ENCODE data around the gene GCC2. TPM values are rescaled to one million over a fixed set of nuclear protein-coding genes. Genes with fewer than 3 reads are reported as not detected.
A peak's percentile ranks its signal among the peaks of the same experiment; 100 is the strongest.

The GCC2 gene
- total RNA-seq, 3 donors from 2014 or later (not counting 1 experiment from before 2014, with no cell fraction given), result 84.8 to 110 (median 89.6) TPM

DNA sequence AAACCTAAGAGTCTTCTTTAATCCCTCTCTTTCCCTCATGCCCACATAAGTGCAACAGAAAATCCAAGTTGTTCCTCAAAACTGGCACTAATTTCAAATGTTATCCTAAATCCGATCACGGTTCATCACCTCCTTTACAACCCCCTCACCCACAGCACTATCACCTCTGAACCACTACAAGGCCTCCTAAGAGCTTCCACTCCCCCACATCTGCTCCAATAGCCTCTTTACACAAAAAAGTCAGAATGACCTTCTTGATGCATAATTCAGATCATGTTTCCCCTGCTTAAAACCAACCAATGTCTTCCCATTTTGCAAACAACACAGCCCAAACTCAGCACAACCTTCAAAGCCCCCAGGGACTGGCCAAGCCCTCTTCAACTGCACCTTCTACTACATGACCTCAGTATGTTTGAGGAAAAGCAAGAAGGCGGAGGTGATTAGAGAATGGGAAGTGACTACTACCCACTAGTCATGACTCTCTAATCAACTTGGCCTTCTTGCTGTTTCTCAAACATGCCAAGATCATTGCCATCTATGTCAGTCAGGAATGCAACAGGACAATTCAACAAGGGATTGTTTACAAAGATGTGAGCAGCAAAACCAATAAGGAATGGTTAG lies 34.6 kb upstream of the GCC2 start:
- no peak for TF ChIP-seq CTCF (IDR thresholded peaks at IDR 0.05)
- no peak for DNase-seq
- Mint-ChIP-seq H3K27ac (no peak overlapping the region), H3K4me3 (no peak overlapping the region), H3K27me3 (ENCODE audit: low read depth in 2 of 2) (peaks cover 0 to 4% of the 10 kb centered on the region in 2 donors), H3K9me3 (no peaks in the 10 kb centered on the region), H3K36me3 (no peaks in the 10 kb centered on the region), H3K4me1 (no peaks in the 10 kb centered on the region)
- WGBS (ENCODE audit: insufficient coverage), result 96% methylated on average over 3 of the region's 3 CpGs
- H3K27ac ChIP-seq (ENCODE audit: low read length), result no peak overlapping the region
- H3K27me3 ChIP-seq (ENCODE audit: control insufficient read depth, insufficient read depth, low read length), result no peaks in the 10 kb centered on the region
- intact Hi-C loops (cut with micrococcal nuclease), result no loop called here
- H3K4me3 ChIP-seq (ENCODE audit: low read length), result no peak overlapping the region
- H3K4me1 ChIP-seq (ENCODE audit: control insufficient read depth, insufficient read depth, low read length), result no peaks in the 10 kb centered on the region
- H3K36me3 ChIP-seq (ENCODE audit: control insufficient read depth, insufficient read depth, low read length), result no peaks in the 10 kb centered on the region
- no peaks in the 10 kb centered on the region for H3K9me3 ChIP-seq (ENCODE audit: control insufficient read depth, insufficient read depth, low read length)
- ATAC-seq, result no peak

- Mint-ChIP-seq H3K4me3 (no peak overlapping the region), H3K4me1 (no peaks in the 10 kb centered on the region), H3K27ac (no peak overlapping the region), H3K9me3 (no peaks in the 10 kb centered on the region), H3K36me3 (no peaks in the 10 kb centered on the region), H3K27me3 (ENCODE audit: low read depth in 2 of 2) (peaks cover 0 to 4% of the 10 kb centered on the region in 2 donors)
- Histone ChIP-seq H3K9me3 (ENCODE audit: control insufficient read depth, insufficient read depth, low read length) (no peaks in the 10 kb centered on the region), H3K4me3 (ENCODE audit: low read length) (no peak overlapping the region), H3K4me1 (ENCODE audit: control insufficient read depth, insufficient read depth, low read length) (no peaks in the 10 kb centered on the region), H3K36me3 (ENCODE audit: control insufficient read depth, insufficient read depth, low read length) (no peaks in the 10 kb centered on the region), H3K27ac (ENCODE audit: low read length) (no peak overlapping the region), H3K27me3 (ENCODE audit: control insufficient read depth, insufficient read depth, low read length) (no peaks in the 10 kb centered on the region)
- intact Hi-C loops (cut with micrococcal nuclease), result no loop called here
- TF ChIP-seq CTCF (IDR thresholded peaks at IDR 0.05), result no peak
- WGBS (ENCODE audit: insufficient coverage), result 88% methylated on average over 1 of the region's 2 CpGs
- ATAC-seq, result no peak
- no peak for DNase-seq
Measured at GRCh38 chr2:108414945-108415344, 34.1 kb upstream of the GCC2 start.

DNA sequence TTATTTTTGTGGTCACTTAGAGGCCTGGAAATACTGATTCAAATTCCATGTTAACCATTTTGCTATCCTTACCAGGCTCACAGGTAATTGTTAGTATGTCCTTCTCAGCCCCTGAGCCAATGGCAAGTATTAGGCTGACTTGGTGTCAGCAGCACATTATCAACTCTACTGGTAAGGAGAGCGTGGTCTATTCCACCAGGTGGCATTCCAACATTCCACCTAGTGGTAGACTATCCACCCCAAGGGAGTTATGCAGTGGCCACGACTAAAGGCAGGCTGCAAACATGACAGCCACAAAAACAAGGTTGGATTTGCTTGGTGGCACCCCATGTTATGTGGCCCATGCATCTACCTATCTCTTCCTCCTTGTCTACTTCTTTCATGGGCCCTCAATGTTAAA lies 31.8 kb upstream of the GCC2 start:
- DNase-seq, result peak in 1 of 2 donors; percentile 29
- no peaks in the 10 kb centered on the region for H3K36me3 ChIP-seq (ENCODE audit: control insufficient read depth, insufficient read depth, low read length)
- 80% methylated on average over 2 of the region's 2 CpGs for WGBS (ENCODE audit: insufficient coverage)
- no peaks in the 10 kb centered on the region for H3K27me3 ChIP-seq (ENCODE audit: control insufficient read depth, insufficient read depth, low read length)
- Mint-ChIP-seq H3K4me1 (no peaks in the 10 kb centered on the region), H3K27ac (no peak overlapping the region), H3K27me3 (ENCODE audit: low read depth in 2 of 2) (peaks cover 0 to 4% of the 10 kb centered on the region in 2 donors), H3K36me3 (no peaks in the 10 kb centered on the region), H3K4me3 (no peak overlapping the region), H3K9me3 (no peaks in the 10 kb centered on the region)
- no peak for TF ChIP-seq CTCF (IDR thresholded peaks at IDR 0.05)
- no peak for ATAC-seq
- intact Hi-C loops (cut with micrococcal nuclease), result no loop called here
- no peak overlapping the region for H3K27ac ChIP-seq (ENCODE audit: low read length)
- no peak overlapping the region for H3K4me3 ChIP-seq (ENCODE audit: low read length)
- H3K4me1 ChIP-seq (ENCODE audit: control insufficient read depth, insufficient read depth, low read length), result no peaks in the 10 kb centered on the region
- no peaks in the 10 kb centered on the region for H3K9me3 ChIP-seq (ENCODE audit: control insufficient read depth, insufficient read depth, low read length)

GRCh38 chr2:108418416-108418815 lies 30.6 kb upstream of the GCC2 start:
- no peak overlapping the region for H3K4me3 ChIP-seq (ENCODE audit: low read length)
- no peak overlapping the region for H3K27ac ChIP-seq (ENCODE audit: low read length)
- intact Hi-C loops (cut with micrococcal nuclease), result no loop called here
- Mint-ChIP-seq H3K9me3 (no peaks in the 10 kb centered on the region), H3K4me1 (no peaks in the 10 kb centered on the region), H3K4me3 (no peak overlapping the region), H3K27me3 (ENCODE audit: low read depth in 2 of 2) (peaks cover 9 to 12% of the 10 kb centered on the region in 2 donors), H3K27ac (no peak overlapping the region), H3K36me3 (no peaks in the 10 kb centered on the region)
- DNase-seq (no peak), ATAC-seq (no peak)
- no peaks in the 10 kb centered on the region for H3K27me3 ChIP-seq (ENCODE audit: control insufficient read depth, insufficient read depth, low read length)
- H3K4me1 ChIP-seq (ENCODE audit: control insufficient read depth, insufficient read depth, low read length), result no peaks in the 10 kb centered on the region
- H3K9me3 ChIP-seq (ENCODE audit: control insufficient read depth, insufficient read depth, low read length), result no peaks in the 10 kb centered on the region
- no peak for TF ChIP-seq CTCF (IDR thresholded peaks at IDR 0.05)
- WGBS (ENCODE audit: insufficient coverage), result 88% methylated on average over 3 of the region's 4 CpGs
- no peaks in the 10 kb centered on the region for H3K36me3 ChIP-seq (ENCODE audit: control insufficient read depth, insufficient read depth, low read length)
